HG03575 (cell line): ENCODE measurements around the gene LARP4B.
"Not testable (repeated sequence)": the region's sequence is repeated elsewhere in the genome, so short reads cannot be mapped to it uniquely, and the experiment has no call there.

Experiments
- ATAC-seq: cut with Tn5 transposase; IDR thresholded peaks from one replicate; pipeline ENCODE4 v1.9.1; 2021; ENCODE audit not compliant: unreplicated experiment, insufficient number of reproducible peaks, low FRiP score; ENCODE audit errors: extremely low read depth

Gene LARP4B

GRCh38 chr10:963186-963585 is 31.7 kb upstream of the LARP4B start:
- ATAC-seq = no peak

- ATAC-seq = no peak
Measured at GRCh38 chr10:962342-962741, 30.8 kb upstream of the LARP4B start.

GRCh38 chr10:958856-959255 is 27.4 kb upstream of the LARP4B start:
- ATAC-seq = no peak

- no peak for ATAC-seq
Measured at GRCh38 chr10:958106-958505, 26.6 kb upstream of the LARP4B start.

GRCh38 chr10:955820-956217 is 24.3 kb upstream of the LARP4B start:
- ATAC-seq = no peak

- no peak for ATAC-seq
Measured at GRCh38 chr10:955127-955819, 23.8 kb upstream of the LARP4B start.

- no peak for ATAC-seq
Measured at GRCh38 chr10:954396-954795, 22.9 kb upstream of the LARP4B start.

- no peak for ATAC-seq
Measured at GRCh38 chr10:953836-954235, 22.3 kb upstream of the LARP4B start.

GRCh38 chr10:949446-949845 is 17.9 kb upstream of the LARP4B start:
- no peak for ATAC-seq

- no peak for ATAC-seq
Measured at GRCh38 chr10:948347-948746, 16.8 kb upstream of the LARP4B start.

- ATAC-seq = no peak
Measured at GRCh38 chr10:947881-948280, 16.4 kb upstream of the LARP4B start.

- no peak for ATAC-seq
Measured at GRCh38 chr10:947051-947450, 15.5 kb upstream of the LARP4B start.

- no peak for ATAC-seq
Measured at GRCh38 chr10:945778-946177, 14.3 kb upstream of the LARP4B start.

GRCh38 chr10:944034-944831 is 12.7 kb upstream of the LARP4B start:
- ATAC-seq = no peak

- ATAC-seq = no peak
Measured at GRCh38 chr10:943334-944033, 12.0 kb upstream of the LARP4B start.

- ATAC-seq = no peak
Measured at GRCh38 chr10:938941-939678, 7.6 kb upstream of the LARP4B start.

GRCh38 chr10:934746-935406 is 3.4 kb upstream of the LARP4B start:
- ATAC-seq = no peak

- ATAC-seq = not testable (repeated sequence)
Measured at GRCh38 chr10:934165-934564, 2.7 kb upstream of the LARP4B start.

GRCh38 chr10:932589-932988 is 1.1 kb upstream of the LARP4B start:
- no peak for ATAC-seq
